ENCODE data around the gene TBCD. TPM values are rescaled to one million over a fixed set of nuclear protein-coding genes. Genes with fewer than 3 reads are reported as not detected.

Gene TBCD
- total and polyA plus RNA-seq, 9 of the 15 experiments (the other 6 are each of a cell fraction or from before 2014, with no cell fraction given): 8.9 to 98.5 (median 28.0) TPM

GRCh38 chr17:82754297-82755208 lies 2.7 kb downstream of the TBCD start (continued):
- TF ChIP-seq RBM25 (IDR thresholded peaks at IDR 0.05; ENCODE audit: low read depth, low read length, severe bottlenecking): peak; percentile 51
- TF ChIP-seq BMI1 (IDR thresholded peaks at IDR 0.05; ENCODE audit: low read length): no peak
- no peak for TF ChIP-seq POLR2B (IDR thresholded peaks at IDR 0.05; ENCODE audit: low read depth, partially characterized antibody)
- TF ChIP-seq FOXK1 (CRISPR knock-in tag; IDR thresholded peaks at IDR 0.05; ENCODE audit: borderline replicate concordance): no peak
- no peak for TF ChIP-seq MLLT1 (IDR thresholded peaks at IDR 0.05)
- no peak for TF ChIP-seq ZBTB8A (IDR thresholded peaks at IDR 0.05; ENCODE audit: partially characterized antibody)
- no peak for TF ChIP-seq DNMT1 (IDR thresholded peaks at IDR 0.05)
- no peak for TF ChIP-seq ELF1 (tag; IDR thresholded peaks at IDR 0.05)
- no peak for TF ChIP-seq ZMIZ1 (IDR thresholded peaks at IDR 0.05; ENCODE audit: low read depth in 2 of 2, low read length in 2 of 2)
- TF ChIP-seq ZNF140 (CRISPR knock-in tag; IDR thresholded peaks at IDR 0.05): no peak
- TF ChIP-seq ATF7 (IDR thresholded peaks at IDR 0.05): 0 out of 2 replicates have a peak, but pooled peaks have one; percentile 17
- TF ChIP-seq CBFA2T3 (IDR thresholded peaks at IDR 0.05): no peak
- no peak for TF ChIP-seq NELFE (IDR thresholded peaks at IDR 0.05; ENCODE audit: insufficient read depth, insufficient read length)
- no peak for TF ChIP-seq ZNF224 (CRISPR knock-in tag; IDR thresholded peaks at IDR 0.05)
- no peak for TF ChIP-seq CREB1 (IDR thresholded peaks at IDR 0.05)
- no peak for TF ChIP-seq CREB1 (CRISPR knock-in tag; IDR thresholded peaks at IDR 0.05)
- no peak for TF ChIP-seq ZNF699 (CRISPR knock-in tag; IDR thresholded peaks at IDR 0.05; ENCODE audit: insufficient replicate concordance)
- no peak for TF ChIP-seq DDX20 (tag; IDR thresholded peaks at IDR 0.05; ENCODE audit: low read depth)
- TF ChIP-seq CEBPB (tag; IDR thresholded peaks at IDR 0.05): no peak
- no peak for TF ChIP-seq RBM15 (IDR thresholded peaks at IDR 0.05; ENCODE audit: insufficient read depth, low read length)
- peak; percentile 51; the same call in 1 of the 2 replicates for TF ChIP-seq EP400 (IDR thresholded peaks at IDR 0.05)
- TF ChIP-seq MNT (conservative IDR thresholded peaks at IDR 0.05): peak in 1 of 2 experiments; percentile 56; a peak in 2 of 4 replicates
- TF ChIP-seq ELF2 (CRISPR knock-in tag; IDR thresholded peaks at IDR 0.05): no peak
